Astrocyte (in vitro differentiated cells and primary cell): ENCODE data around the gene STK32A.

Experiments used
- CTCF ChIP-seq: IDR thresholded peaks from 2 replicates; pipeline ENCODE4 v1.5.1; 2011; ENCODE audit warnings: low read depth, mild to moderate bottlenecking, inconsistent platforms, low read length, moderate library complexity; ENCODE audit not compliant: insufficient read depth
- EZH2 ChIP-seq: IDR thresholded peaks from 2 replicates; pipeline ENCODE4 v1.6.1; 2012; ENCODE audit warnings: mild to moderate bottlenecking, low read length, inconsistent platforms; ENCODE audit not compliant: insufficient read depth

DNA sequence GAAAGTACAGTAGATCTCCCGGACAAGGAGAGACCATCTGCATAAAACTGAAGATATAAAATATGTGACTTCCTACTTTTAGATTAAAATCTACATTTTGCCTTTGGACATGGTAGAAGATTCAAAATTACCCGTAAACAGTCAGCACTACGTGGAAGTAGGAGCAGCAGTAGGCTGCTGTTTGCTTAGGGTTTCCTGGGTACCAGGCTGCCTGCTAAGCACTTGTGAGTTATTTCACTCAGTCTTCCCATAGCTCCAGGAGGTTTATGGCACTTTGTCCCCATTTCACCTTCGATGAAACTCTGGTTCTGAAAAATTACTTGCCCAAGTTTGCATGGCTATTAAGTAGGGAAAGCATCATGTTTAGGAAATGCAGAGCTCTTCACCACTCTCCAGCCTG is 92.6 kb downstream of the STK32A start:
- no peak for TF ChIP-seq CTCF
- no peak for TF ChIP-seq EZH2
